Heart left ventricle (tissue), 13 donors: ENCODE data around the gene FRMD4B.

ENCODE experiments used
- POLR2A ChIP-seq, 2 donors: fragments of 450-650 bp; IDR thresholded peaks; one replicate each; pipeline ENCODE4 v1.6.1; 2017; ENCODE audit warnings: antibody characterized with exemption in 2 of 2, mild to moderate bottlenecking in 2 of 2, moderate library complexity in 2 of 2
- TF ChIP-seq, protein P1 (sequence below), 12 donors: fragments of 200-600 bp; sonication (generic) in 4 of 12; IDR thresholded peaks; one replicate each; pipeline versions ENCODE4 v1.5.0 to v1.8.0; 2018 to 2022; ENCODE audit warnings: antibody characterized with exemption in 12 of 12, mild to moderate bottlenecking in 5 of 12
- donor health status: ischemic (EF 13 %, LVEDD 7.1; RV severe dilation, severe dysfunction).
- donor health status: DM: no; HTN: yes; CAD: no.
- donor health status: DM: no; HTN: no; CAD: no.
- donor health status: ischemic (EF 25% LVEDD 6.9; RV normal size, moderate dysfunction).
- donor health status: ischemic (EF 25% LVEDD 5.7; RV mildly dilated, moderate dysfunction).
- donor health status: ischemic (EF 35%, LVEDD 5.7; RV mildly dilated, moderate dysfunction).
- donor health status: nonischemic (EF 11% LVEDD 7.7; RV severe dilation, severe dysfunction).
- donor health status: DM: yes; HTN: yes; CAD: no.
- donor health status: PGD.
- donor health status: ischemic (EF 29% LVEDD 5.4; RV normal size, mild dysfunction).
- donor health status: nonischemic (EF 23%, LVEDD 6.1; RV moderate dilation, normal function).

DNA sequence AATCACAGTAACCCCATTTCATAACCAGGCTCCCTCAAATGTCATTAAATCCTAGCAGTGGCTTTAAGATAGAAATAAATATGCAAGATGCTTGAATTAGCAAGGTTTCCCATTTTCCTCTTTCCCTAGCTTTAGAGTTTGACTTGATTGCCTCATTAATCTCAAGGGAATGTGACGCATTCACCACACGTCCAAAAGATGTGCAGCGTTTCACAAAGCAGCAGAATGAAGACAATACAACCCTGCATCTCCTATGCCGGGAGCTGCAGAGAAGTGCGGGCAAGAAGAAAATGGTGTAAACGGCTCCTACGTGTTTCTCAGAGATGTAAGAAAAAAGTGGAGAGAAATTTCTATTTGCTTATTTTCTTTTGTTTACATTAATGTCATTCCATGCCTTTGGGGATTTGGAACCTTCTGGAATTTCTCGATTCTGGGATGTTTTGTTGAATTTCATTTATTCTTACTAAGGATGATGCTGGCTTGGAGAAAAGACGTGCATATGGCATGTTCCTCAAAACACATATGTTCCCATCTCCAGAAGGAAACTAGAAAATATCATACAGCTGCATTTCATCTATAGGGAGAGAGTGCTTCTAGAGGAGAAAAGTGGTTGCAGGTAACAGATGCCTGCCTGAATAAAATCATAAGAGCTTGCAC lies 27.8 kb upstream of the FRMD4B start:
- TF ChIP-seq, protein P1, sequence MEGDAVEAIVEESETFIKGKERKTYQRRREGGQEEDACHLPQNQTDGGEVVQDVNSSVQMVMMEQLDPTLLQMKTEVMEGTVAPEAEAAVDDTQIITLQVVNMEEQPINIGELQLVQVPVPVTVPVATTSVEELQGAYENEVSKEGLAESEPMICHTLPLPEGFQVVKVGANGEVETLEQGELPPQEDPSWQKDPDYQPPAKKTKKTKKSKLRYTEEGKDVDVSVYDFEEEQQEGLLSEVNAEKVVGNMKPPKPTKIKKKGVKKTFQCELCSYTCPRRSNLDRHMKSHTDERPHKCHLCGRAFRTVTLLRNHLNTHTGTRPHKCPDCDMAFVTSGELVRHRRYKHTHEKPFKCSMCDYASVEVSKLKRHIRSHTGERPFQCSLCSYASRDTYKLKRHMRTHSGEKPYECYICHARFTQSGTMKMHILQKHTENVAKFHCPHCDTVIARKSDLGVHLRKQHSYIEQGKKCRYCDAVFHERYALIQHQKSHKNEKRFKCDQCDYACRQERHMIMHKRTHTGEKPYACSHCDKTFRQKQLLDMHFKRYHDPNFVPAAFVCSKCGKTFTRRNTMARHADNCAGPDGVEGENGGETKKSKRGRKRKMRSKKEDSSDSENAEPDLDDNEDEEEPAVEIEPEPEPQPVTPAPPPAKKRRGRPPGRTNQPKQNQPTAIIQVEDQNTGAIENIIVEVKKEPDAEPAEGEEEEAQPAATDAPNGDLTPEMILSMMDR (IDR thresholded peaks at IDR 0.05): no peak
- TF ChIP-seq POLR2A (IDR thresholded peaks at IDR 0.05): no peak
